Right ventricle myocardium inferior (tissue), 1 donor: ENCODE results near the gene COPS8. TPM values are rescaled to one million over a fixed set of nuclear protein-coding genes. Genes with fewer than 3 reads are reported as not detected.

Source experiments
- ATAC-seq: fragments of 200-7000 bp; cut with Tn5 transposase; one replicate; pipeline ENCODE4 v1.9.1; 2020; ENCODE audit warnings: mild to moderate bottlenecking, moderate library complexity
- DNase-seq: peaks from one replicate; pipeline ENCODE4 v3.0.0; 2021; ENCODE audit errors: missing footprints
- intact Hi-C: fragments of 100-400 bp; cut with DNase I; formaldehyde crosslinking; loops from one replicate; pipeline ENCODE4 v1.11.0; 2022
- total RNA-seq: library from RNA; stranded (reverse); fragmentation: NEBNext Ultra II Directional; extraction: Animal tissue kit (Norgen Biotek cat#: 25700); gene quantifications from one replicate; pipeline ENCODE4 v1.2.1, GENCODE V29; 2021
- donor health status: DM: no; HTN: yes; CAD: no; lungs with severe emphysema.

The COPS8 gene
- total RNA-seq, 1 donor from 2014 or later = 86.9 TPM

DNA sequence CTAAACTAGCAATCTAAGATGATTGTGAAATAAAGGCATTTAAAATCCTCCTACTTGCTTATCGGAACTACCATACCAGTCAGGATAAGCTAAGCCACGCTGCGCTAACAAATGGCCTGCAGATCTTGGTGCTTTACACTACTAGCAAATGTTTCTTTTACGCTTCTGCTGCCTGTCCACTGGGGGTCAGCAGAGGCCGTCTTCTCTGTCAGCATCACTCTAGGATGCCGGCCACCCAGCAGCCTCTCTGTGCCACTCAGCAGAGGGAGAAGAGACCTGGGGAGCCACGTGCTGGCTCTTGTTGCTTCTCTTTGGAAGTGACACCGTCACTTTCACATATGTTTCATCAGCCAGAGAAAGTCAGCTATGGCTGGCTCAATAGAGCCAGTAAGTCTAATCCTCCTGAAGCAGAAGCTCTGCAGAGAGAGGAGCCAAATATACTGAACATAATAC lies 36.6 kb downstream of the COPS8 start:
- peak; percentile 73 for DNase-seq
- intact Hi-C loops = loop anchor here (2.0 to 5.0 kb wide), 2 partner anchors 290 to 451 kb away; partner anchors contain the start of gene COL6A3
- ATAC-seq = peak; percentile 83

DNA sequence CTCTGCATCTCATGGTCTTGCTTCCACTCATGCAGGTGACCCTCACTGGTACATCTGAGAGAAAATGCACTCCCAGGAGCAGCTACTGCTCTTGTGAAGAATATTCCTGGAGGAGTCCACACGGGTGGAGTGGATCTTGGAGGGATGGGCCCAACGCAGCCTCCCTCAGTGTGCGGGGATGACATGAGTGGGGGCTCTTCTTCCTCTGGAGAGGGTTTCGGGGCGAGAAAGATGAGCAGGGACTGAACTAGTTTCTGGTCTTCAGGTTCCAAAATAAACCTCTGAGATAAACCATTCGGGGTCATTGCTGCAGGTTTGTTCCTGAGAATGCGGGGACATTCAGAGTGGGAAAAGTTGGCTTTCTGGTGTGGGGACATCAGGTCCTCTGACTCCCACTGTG lies 39.1 kb downstream of the COPS8 start:
- intact Hi-C loops = loop anchor here (5.0 kb wide), 1 partner anchor 287 kb away; the partner anchor contains the start of gene COL6A3
- no peak for DNase-seq

GRCh38 chr2:237125967-237126366 lies 40.3 kb downstream of the COPS8 start:
- intact Hi-C loops = no loop called here
- DNase-seq (no peak), ATAC-seq (no peak)

More for the DNA sequence above, 39.1 kb downstream of the COPS8 start:
- no peak for ATAC-seq

DNA sequence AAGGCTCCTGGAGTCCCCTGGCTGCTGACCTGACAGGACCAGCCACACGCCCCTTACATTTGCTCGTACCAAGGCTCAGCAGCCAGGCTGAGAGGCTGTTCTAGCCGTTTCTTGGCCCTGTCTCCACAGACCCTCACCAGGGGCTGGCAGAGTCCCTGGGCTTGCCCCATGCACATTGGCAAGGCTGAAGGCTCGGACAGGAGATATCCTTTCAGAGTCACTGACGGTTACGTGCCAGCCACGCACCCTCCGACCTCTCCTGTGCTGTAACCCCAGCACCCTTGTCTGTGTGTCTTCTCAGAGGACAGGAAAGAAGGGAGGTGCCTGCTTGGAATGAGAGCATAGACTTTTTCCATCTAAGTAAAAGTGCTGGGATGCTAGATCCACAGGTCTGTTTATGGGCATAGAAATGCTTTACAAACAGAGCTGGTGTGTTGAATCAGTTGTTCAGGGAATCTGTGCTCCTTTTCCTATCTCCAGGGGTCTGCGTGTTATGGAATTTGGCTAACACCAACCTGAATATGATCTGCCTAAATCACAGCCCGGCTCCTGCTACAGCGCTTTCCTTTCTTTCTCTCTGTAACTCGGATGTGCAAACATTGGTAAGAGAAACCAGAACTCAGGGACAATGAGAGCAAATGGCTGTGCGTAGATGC lies 41.0 kb downstream of the COPS8 start:
- ATAC-seq (no peak), DNase-seq (no peak)
- intact Hi-C loops = no loop called here

DNA sequence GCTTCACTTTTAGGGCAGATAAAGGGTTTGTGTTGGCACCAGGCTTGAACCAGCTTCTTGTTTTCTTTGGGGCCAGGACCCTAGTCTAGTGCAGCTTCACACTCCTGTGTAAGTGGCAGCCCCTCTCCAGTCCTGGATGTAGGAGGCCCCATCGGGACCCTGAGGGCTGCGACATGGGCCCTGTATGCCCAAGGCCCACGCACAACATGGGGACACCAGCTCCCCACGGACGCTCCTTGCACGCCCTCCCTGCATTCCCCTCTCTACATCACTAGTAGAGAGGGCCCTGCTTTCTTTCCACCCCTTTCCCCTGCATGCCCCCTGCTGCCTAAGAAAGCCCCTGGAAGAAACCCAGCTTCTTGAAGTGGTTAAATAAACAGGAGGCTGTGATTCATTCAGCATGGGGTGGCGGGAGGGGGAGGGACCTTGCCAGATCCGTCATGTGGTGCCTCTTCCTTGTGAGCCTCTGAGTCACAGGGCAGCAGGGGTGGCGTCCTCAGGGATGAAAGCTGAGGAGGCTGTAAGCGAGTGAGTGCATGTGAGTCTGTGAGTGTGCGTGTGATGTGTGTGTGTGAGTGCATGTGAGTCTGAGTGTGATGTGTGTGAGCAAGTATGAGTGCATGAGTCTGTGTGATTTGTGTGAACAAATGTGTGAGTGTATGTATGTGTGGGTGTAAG lies 42.5 kb downstream of the COPS8 start:
- DNase-seq (peak; percentile 90), ATAC-seq (peak; percentile 95)
- intact Hi-C loops = no loop called here

GRCh38 chr2:237128845-237129592 lies 43.3 kb downstream of the COPS8 start:
- ATAC-seq (no peak), DNase-seq (no peak)
- intact Hi-C loops = no loop called here

GRCh38 chr2:237129625-237130263 lies 44.1 kb downstream of the COPS8 start:
- intact Hi-C loops = no loop called here
- DNase-seq = no peak
- no peak for ATAC-seq

DNA sequence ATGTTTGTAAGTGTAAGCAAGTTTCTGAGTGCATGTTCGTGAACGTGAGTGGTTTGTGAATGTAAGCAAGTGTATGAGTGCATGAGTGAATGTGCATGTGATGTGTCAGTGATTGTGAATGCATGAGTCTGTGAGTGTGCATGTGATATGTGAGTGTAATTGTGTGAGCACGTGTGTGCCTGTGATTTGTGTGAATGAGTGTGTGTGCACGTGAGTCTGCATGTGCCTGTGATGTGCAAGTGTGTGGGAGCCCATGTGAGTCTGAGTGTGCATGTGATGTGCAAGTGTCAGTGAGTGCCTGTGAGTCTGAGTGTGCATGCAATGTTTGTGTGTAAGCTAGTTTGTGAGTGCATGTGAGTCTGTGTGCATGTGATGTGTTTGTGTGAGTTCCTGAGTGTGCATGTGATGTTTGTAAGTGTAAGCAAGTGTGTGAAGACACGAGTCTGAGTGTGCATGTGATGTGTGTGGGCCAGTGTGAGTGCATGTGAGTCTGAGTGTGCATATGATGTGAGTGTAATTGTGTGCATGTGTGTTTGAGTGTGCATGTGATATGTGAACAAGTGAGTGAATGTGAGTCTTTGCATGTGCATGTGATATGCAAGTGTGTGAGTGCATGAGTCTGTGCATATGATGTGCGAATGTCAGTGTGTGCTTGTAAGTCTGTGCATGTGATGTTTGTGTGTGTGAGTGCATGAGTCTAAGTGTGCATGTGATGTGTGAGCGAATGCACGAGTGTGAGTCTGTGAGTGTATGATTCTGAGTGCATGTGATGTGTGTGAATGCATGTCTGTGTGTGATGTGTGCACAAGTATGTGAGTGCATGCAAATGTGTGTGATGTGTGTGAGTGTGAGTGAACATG lies 45.1 kb downstream of the COPS8 start:
- intact Hi-C loops = no loop called here

GRCh38 chr2:237131749-237132533 lies 46.3 kb downstream of the COPS8 start:
- intact Hi-C loops = no loop called here
- ATAC-seq (no peak), DNase-seq (no peak)

More for the DNA sequence above, 45.1 kb downstream of the COPS8 start:
- DNase-seq = no peak
- no peak for ATAC-seq

- intact Hi-C loops = no loop called here
- ATAC-seq (no peak), DNase-seq (no peak)
These were observed 47.1 kb downstream of the COPS8 start for GRCh38 chr2:237132799-237133198.

DNA sequence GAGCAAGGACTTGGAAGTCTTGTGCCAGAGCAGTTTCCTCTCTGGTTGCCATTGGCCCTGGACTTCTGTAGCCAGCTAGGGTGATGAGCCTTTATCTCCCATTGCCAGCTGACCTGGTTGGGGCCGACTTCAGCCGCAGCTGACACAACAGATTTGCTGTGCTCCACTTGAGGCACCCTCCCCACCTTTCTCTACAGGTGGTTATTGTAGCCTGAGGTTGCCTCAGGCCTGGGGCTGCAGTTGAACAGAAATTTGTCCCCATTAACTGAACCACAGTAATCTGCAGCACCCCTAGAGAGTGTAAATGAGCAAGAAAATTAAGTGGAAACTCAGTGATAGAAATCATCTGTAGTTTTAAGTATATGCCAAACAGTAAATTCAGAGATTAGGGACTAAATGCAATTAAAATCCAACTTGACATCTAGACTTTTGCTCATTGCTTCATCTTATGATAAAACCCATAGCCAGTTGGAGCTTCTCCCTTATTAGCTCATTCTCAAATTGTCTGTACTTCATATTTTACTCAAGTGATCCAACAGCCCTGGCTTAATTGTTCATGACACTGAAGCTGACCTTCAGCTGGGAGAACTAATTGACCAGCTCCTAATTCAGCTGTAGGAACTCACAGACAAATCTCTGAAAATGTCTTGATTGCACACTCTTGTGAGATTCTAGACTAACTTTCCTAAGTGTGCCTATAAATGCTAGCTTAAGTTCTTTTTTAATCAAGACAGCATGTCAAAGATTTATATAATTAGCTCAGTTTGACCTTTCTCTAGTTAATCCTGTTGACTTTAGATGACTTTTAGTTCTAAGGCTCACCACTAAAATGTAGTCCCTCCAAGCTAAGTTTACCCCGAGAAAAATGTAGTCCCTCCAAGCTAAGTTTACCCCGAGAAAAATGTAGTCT lies 48.9 kb downstream of the COPS8 start:
- intact Hi-C loops = no loop called here
- DNase-seq (no peak), ATAC-seq (no peak)

DNA sequence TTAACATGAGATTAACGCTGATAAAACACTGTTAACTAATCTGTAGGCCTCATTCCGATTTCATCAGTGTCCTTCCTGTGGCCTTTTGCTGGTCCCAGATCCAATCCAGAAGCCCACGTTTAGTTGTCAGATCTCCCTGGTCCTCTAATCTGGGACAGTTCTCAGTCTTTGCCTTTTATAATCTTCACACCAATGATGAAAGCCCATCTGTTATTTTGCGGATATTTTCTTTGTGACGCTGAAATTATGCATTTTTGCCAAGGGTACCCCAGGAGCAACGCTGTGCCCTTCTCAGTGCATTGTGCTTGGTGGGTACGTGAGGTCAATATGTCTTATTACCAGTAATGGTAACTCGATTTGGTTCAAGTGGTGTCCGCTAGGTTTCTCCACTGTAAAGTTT lies 51.1 kb downstream of the COPS8 start:
- DNase-seq = no peak
- ATAC-seq = no peak
- intact Hi-C loops = no loop called here

DNA sequence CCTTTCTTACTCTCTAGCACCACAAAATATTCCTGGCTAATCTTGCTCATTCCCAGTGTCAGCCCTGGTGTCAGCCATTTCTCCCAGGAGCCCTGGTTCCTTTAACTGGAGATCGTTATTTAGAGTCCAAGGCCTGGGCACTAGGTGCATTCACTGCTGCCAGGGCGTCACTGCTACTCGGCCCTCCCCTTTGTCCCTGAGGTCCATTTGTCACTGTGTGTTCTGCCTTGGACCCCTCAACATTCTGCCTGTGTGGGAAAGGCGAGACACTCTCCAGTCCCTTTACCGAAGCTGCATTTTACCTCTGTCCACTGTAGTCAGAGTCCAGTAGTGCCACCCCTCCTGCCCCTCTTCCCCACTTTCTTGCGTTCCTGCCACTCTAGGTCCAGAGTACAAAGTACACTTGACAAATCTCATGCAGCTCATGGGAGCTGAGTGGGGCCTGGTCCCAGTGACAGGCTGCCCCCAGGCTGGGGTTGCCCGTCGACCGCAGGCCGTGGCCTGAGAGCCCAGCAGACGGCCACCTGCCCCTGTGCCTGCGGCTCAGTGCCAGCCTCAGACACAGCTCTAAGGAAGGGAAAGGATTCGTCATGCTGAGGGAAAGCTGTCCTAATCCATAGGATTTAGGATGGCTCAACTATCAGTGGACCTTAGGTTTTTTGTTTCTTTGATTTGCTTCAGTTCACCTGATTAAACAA lies 52.1 kb downstream of the COPS8 start:
- DNase-seq = no peak
- intact Hi-C loops = no loop called here
- no peak for ATAC-seq

- DNase-seq (no peak), ATAC-seq (no peak)
- intact Hi-C loops = no loop called here
These were observed 53.5 kb downstream of the COPS8 start for GRCh38 chr2:237139123-237139675.

DNA sequence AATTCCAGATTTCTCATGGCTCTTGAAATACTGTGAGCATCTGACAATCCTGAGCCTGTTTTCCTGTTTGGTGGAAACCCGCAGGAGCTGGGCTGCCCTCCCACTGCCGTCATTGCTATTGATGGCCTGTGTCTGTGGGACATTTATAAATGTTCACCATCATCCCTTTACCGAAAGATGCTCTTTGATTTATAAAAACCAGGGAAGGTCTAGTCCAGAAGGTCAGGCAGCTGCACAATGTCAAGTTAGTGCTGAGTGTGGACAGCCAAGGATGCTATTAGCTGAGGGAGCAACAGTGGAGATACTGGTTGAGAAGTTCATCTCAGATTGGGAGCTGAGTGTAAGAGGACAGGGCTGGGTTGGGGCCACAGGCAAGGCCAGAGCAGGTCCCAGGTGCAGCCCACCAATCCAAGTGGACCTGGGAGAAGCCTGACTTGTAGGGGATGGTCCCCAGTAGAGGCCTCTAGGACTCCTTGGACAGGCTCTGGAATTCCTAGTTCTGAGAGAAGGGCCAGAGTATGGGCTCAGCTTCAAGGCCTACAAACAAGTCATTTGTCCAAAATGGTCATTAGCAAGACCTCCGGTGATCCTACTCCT lies 55.1 kb downstream of the COPS8 start:
- DNase-seq (no peak), ATAC-seq (no peak)
- intact Hi-C loops = no loop called here
